ENCODE results near the gene CBLN3.

CBLN3 gene

DNA sequence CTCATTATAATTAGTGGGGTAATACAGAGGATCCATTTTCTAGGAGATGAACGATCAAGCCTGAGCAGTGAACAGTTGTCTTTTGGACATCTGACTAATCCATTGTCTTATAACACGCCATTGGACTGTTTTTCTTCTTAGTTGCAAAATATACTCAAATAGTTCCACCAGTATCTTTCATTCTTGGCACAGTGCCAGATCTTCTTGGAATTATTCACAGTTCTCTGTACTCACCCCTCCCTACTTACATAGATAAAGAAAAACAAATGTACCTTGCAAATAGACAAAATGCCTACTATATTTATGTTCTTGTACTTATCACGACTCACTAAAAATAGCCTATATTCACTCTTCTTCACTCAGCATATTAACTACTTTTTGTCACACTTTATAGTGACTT lies 3.8 kb downstream of the CBLN3 start:
- DNase-seq (ENCODE audit: low spot score) = peak; percentile 85

DNA sequence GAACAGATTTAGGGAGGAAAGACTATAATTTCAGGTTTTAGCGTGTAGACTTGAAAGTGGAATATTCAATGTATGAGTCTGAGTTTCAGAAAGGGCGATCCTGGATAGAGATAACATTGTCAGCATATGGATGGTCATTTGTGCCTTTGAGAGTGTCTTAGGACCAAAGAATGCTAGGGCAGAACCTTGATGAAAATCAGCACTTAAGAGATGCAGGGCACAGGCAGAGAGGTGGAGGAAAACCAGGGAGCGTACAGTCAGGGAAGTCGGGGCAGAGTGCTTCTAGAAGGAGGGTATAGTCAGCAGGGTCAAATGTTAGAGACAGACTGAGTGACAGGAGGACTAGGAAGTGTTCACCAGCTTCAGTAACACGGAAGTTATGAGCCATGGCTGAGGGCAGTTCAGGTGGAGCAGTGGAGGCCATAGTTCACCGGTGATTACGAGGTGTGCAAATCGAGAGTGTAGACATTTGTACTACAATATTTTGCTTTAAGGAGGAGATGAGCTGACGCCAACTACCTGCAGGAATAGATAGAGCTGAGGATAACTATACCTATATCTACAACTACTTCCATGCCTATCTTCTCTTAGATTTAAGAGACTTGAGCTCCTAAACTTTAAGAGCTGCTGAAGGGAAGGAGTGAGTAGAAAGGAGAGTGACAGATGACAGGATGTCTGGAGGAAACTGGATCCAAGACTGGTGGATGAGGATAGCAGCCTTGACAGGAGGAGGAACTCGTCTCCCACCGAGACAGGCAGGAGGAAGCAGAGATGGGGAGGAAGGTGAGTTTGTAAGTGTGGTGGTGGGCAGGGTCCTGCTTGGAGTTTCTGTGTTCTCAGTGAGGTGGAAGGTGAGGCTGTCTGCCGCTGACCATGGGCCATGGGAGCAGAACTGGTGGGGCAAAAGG lies 6.5 kb downstream of the CBLN3 start:
- no peak for DNase-seq (ENCODE audit: low spot score)

DNA sequence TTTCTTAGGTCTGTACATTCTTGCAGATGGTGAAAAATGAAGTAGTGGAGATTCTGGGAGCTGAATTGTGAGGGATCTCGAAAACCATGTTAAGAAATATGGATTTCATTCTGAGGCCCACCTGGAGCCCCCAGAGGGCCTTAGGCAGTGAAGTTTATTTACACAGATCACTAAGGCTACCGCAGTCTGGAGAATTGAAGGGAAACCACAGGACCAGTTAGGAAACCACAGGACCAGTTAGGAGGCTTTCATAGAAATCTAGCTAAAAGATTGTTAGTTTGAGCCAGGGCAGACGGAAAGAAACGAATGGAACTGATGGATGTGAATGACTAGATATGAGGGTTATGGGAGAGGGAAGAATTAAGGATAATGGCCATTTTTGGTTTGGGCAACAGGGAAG lies 7.2 kb downstream of the CBLN3 start:
- DNase-seq (ENCODE audit: low spot score) = no peak

DNA sequence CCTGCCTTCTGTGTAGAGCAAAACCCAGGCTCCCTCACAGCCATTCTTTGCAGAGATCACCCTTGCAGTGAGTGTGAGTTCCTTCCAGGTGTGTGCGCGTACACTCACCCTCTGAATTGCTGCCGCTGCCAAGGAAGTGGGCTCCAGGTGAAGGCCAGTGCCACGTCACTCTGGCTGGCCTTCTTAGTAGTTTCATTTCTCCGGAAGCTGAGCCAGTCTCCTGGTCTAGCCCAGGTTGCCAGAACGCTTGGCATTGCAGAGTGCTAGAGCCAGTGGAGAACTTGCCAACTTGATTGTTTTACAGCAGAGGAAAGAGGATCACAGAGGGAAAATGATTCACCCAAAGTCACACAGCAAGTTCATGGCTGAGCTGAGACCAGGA lies 11.0 kb downstream of the CBLN3 start:
- peak; percentile 64 for DNase-seq (ENCODE audit: low spot score)

DNA sequence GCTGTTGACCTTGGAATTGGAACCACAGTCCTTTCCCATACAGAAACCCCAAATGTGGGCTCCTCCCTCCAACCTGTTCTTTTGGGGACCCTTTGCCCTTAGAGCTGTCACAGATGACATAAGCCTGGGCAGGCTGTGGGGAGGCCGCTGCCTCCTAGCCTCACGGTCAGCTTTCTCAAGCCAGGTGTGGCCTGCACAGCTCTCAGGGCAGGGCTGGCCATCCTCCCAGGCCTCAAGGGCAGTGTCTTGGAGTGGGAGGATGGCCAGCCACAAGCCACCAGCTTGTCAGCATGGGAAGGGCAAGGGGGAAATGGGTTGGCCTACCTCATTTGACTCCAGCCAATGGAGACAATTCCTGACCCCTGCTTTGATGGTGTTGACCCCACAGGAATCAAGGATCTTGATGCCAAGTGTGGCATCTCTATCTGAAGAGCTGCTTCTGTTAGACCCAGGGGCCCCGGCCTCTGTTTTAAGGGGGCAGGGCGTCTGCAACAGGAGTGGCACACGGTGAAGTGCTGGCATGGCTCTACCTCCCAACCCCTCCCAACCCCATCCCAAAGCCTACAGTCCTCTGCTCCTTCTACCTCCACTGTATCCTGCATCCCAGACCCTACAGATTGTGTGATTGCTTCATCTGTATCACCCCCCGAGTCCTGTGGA lies 11.5 kb downstream of the CBLN3 start:
- no peak for DNase-seq (ENCODE audit: low spot score)

DNA sequence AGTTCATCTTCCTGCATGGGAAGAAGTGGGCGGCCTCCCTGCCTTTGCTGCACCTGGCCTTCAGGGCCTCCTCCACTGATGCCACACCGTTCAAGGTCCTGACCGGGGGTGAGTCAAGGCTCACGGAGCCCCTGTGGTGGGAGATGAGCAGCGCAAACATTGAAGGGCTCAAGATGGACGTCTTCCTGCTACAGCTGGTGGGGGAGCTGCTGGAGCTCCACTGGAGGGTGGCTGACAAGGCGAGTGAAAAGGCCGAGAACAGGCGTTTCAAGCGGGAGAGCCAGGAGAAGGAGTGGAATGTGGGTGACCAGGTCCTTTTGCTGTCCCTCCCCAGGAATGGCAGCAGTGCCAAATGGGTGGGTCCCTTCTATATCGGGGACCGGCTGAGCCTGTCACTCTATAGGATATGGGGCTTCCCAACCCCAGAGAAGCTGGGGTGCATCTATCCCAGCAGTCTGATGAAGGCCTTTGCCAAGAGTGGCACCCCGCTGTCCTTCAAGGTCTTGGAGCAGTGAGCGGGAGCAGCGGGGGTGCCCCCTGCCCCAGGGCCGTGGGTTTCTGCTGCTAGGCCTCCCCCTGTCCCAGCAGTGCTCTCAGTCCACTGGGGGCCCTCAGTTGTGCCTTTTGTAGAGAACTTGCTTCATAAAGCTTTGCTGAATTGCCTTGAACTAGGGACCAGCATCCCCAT lies 12.4 kb downstream of the CBLN3 start:
- no peak for DNase-seq (ENCODE audit: low spot score)

DNA sequence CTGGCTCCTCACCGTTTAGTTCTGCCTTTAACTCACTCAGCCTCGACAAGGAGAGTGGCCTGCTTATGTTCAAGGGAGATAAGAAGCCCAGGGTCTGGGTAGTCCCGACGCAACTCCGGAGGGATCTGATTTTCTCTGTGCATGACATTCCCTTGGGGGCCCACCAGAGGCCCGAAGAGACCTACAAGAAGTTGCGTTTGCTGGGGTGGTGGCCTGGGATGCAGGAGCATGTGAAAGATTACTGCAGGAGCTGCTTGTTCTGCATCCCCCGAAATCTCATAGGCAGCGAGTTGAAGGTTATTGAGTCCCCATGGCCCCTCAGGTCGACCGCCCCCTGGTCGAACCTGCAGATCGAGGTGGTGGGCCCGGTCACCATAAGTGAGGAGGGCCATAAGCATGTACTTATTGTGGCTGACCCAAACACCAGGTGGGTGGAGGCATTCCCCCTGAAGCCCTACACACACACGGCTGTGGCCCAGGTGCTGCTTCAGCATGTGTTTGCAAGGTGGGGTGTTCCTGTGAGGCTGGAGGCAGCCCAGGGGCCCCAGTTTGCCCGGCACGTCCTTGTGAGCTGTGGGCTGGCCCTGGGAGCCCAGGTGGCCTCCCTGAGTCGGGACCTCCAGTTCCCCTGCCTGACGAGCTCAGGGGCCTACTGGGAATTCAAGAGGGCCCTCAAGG lies 13.1 kb downstream of the CBLN3 start:
- DNase-seq (ENCODE audit: low spot score) = no peak

DNA sequence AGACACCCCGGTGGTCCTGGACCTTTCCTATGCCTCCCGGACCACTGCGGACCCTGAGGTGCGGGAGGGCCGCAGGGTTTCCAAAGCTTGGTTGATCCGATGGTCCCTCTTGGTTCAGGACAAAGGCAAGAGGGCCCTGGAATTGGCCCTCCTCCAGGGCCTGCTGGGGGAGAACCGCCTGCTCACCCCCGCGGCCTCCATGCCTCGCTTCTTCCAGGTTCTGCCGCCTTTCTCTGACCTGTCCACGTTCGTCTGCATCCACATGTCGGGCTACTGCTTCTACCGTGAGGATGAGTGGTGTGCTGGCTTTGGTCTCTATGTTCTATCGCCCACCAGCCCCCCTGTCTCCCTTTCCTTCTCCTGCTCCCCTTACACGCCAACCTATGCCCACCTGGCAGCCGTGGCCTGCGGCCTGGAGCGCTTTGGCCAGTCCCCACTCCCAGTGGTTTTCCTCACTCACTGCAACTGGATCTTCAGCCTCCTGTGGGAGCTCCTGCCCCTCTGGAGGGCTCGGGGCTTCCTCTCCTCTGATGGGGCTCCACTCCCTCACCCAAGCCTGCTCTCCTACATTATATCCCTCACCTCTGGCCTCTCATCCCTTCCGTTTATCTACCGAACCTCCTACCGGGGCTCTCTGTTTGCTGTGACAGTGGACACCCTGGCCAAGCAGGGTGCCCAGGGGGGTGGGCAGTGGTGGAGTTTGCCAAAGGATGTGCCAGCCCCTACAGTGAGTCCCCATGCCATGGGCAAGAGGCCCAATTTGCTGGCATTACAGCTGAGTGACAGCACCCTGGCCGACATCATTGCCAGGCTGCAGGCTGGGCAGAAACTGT lies 13.8 kb downstream of the CBLN3 start:
- no peak for DNase-seq (ENCODE audit: low spot score)

DNA sequence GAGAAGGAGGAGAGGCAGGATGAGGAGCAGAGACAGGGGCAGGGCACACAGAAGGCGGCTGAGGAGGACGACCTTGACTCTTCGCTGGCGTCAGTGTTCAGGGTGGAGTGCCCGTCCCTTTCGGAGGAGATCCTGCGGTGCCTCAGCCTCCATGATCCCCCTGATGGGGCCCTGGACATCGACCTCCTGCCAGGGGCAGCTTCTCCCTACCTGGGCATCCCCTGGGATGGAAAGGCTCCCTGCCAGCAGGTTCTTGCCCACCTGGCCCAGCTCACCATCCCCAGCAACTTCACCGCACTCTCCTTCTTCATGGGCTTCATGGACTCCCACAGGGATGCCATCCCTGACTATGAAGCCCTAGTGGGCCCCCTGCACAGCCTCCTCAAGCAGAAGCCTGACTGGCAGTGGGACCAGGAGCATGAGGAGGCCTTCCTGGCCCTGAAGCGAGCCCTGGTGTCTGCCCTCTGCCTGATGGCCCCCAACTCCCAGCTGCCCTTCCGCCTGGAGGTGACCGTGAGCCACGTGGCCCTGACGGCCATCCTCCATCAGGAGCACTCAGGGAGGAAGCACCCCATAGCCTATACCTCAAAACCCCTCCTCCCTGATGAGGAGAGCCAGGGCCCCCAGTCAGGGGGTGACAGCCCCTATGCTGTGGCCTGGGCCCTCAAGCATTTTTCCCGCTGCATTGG lies 14.6 kb downstream of the CBLN3 start:
- DNase-seq (ENCODE audit: low spot score) = no peak

DNA sequence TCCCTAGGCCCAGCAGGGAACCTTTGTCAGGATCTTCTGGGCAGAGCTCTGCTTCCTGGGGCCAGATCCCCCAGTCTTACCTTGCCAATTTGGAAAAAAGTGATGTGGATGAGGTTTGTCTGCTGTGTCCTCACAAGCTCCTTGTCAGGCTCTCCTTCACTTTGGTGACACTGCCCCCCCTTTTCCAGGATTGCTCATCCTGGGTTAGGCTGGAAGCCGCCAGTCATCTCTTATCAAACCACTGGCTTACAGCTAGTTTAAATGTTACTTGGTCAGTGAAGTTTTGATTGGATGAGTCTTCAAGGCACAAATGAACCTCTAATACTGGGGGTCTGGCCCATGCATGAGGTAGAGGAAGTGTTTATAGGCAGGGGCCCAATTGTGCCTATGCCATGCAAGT lies 15.4 kb downstream of the CBLN3 start:
- DNase-seq (ENCODE audit: low spot score) = no peak

DNA sequence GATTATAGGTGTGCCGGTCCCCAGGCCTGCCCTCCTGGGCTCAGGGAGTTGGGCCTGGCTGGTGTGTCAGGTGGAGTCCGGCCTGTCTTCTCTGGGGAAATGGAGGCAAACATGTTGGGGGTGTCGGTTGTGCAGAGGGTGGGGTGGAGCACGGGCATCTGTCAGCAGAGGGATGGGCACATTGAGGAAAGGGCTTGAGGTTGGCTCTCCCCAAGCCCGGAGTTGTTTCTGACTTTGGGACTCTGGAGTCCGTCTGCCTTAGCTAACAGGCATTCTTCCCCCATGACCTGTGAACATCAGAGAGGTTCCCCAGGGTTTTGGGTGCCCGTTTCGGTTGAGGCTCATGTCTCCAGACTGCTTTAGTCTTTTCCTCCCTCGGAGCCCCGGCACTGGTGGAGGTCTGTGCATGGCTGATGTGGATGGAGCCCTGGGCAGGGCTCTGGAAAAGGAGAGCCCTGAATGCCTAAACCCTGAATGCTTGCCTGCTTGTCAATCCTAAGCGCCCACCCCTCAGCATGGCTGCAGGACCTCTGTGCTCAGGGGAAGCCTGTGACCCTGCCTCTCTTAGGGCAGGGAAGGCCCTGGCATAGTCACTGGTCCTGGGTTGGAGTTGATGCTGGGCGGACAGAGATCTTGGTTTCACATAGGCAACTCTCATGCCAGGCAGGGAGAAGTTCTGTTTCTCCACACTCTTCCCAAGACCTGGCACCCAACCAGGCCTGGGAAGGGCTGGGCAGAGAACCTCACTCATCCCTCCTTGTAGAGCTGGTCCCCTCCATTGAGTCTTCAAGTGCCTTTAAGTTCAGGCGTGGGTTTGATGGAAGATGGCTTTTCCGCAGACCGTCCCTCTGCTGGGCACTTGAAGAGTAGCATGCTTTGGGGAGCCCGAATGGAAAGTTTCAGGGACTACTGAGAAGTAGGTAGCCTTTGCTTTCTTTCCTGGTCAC lies 17.8 kb downstream of the CBLN3 start:
- no peak for DNase-seq (ENCODE audit: low spot score)

DNA sequence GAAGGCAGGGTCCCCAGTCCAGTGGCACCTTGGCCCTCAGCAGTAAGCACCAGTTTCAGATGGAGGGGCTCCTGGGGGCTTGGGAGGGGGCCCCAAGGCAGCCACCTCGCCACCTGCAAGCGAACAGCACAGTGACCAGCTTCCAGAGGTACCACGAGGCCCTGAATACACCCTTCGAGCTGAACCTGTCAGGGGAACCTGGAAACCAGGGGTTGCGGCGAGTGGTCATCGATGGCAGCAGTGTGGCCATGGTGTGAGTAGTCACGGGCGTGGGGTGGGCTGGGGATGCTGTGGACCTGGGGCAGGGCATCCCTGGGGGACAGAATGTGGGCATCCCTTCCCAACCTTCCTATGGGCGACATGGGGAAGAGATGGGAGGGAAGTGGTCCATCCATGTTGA lies 19.5 kb downstream of the CBLN3 start:
- DNase-seq (ENCODE audit: low spot score) = no peak

DNA sequence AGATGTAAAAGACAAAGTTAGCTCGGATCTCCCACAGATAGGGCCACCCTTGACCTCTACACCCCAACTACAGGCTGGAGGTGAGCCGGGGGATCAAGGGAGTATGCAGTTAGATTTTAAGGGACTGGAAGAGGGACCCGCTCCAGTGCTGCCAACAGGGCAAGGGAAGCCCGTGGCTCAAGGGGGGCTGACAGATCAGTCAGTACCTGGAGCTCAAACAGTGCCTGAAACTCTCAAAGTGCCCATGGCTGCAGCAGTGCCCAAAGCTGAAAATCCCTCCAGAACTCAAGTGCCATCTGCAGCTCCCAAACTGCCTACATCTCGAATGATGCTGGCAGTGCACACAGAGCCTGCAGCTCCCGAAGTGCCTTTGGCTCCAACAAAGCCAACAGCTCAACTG lies 20.3 kb downstream of the CBLN3 start:
- no peak for DNase-seq (ENCODE audit: low spot score)

DNA sequence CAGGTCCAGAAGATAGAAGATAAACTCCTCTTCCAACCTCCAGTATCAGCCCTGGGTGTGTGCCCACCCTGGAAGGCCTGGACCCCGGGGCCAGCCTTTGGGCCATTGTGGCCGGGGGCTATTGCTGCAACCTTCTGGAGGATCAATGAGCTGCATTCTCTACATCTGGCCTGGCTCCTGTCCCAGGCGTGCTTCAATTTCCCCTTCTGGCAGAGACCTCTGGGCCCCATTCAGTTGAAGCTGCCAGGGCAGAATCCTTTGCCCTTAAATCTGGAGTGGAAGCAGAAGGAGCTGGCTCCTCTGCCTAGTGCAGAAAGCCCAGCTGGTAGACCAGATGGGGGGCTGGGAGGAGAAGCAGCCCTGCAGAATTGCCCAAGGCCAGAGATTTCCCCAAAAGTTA lies 20.7 kb downstream of the CBLN3 start:
- no peak for DNase-seq (ENCODE audit: low spot score)

DNA sequence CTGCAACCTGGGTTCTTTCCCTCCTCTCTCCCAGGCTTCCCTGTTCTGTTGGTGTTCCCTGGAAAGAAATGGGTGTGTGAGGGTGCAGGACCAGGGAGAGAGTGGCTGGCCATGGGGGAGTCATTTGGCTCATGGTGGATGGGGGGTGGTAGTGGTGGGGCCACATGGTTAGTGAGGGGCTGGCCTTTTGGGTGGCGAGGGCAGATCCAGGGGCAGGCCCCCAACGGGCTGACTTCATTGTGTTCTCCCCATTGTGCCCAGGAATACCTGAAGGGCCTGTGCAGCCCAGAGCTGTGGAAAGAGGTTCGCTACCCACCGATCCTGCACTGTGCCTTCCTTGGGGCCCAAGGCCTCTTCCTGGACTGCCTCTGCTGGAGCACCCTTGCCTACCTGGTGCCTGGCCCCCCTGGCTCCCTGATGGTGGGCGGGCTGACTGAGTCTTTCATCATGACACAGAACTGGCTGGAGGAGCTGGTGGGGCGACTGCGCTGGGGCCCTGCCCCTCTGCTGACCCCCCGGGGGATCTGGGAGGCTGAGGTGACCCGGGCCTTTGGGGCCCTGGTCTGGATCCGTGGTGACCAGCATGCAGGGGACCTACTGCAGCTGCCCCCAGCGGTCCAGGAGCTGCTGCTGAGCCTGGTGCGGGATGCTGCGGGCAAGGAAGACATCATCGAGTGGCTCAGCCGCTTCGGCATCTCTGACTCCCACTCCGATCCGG lies 21.7 kb downstream of the CBLN3 start:
- no peak for DNase-seq (ENCODE audit: low spot score)

DNA sequence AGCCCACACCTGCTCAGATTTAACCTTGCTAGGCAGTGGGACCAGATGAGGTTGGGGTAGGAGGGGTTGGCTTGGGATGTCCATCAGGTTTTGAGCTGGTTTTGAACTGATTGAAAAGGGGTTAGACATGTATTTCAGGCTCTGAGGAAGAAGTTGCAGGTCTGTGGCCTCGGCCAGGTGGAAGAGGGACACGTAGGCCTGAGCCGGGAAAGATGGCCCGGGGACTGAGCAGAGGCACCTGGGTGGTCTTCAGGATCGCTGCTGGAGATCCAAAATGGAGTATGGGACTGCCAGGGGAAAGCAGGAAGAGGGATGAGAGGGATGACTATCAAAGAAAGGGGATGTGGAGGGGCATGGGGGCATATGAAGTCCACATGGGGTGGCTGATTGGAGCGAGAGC lies 23.1 kb downstream of the CBLN3 start:
- DNase-seq (ENCODE audit: low spot score) = no peak

DNA sequence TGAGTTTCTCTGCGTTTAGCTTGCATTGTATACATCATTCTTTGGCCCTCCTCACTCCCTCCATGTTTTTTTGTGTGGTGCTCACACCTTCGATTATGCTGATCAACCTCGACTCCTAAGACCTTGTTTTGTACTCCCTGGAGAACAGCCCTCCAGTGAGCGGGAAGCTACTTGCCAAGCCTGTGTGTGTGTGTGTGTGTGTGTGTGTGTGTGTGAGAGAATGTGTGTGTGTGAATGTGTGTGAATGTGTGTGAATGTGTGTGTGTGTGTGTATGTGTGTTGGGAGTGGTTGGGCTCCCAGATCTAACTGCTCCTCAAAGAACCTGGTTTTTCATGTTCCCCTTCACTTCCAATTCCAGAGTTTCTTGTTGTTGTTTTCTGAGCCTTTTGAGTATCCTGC lies 24.7 kb downstream of the CBLN3 start:
- DNase-seq (ENCODE audit: low spot score) = no peak

DNA sequence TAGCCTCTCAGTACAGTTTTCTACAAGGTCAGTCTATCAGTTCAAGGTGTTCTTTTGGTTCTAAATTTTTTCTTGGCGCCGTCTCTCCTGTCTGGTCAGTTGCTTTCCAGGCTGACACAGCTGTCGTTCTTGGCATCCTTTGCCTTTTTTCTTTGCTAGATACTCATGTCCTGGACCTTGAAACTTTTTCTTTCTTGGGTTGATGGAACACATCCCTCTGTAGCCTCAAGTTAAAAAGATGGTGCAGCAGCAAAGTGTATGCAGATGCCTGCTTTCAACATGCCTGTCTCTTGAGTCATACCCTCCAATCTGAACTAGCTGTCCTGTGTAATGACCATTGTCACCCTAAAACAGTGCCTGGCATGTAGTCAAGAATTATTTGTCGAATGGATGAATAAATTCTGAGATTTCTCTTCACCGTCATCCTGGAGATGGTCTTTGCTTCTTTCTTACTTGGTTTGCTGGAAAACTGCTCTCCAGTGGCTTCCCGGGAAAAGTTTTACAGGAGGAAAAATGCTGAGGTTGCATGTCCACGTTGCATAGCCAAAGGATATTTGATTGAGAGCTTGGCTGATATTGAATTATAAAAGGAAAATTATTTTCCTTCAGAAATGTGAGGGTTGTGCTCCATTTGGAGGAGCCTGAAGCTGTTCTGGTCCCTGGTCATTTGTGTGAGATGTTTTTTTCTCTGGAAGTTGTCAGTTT lies 26.0 kb downstream of the CBLN3 start:
- peak; percentile 22 for DNase-seq (ENCODE audit: low spot score)
